ENCODE measurements around the gene PHLPP1.

The PHLPP1 gene

DNA sequence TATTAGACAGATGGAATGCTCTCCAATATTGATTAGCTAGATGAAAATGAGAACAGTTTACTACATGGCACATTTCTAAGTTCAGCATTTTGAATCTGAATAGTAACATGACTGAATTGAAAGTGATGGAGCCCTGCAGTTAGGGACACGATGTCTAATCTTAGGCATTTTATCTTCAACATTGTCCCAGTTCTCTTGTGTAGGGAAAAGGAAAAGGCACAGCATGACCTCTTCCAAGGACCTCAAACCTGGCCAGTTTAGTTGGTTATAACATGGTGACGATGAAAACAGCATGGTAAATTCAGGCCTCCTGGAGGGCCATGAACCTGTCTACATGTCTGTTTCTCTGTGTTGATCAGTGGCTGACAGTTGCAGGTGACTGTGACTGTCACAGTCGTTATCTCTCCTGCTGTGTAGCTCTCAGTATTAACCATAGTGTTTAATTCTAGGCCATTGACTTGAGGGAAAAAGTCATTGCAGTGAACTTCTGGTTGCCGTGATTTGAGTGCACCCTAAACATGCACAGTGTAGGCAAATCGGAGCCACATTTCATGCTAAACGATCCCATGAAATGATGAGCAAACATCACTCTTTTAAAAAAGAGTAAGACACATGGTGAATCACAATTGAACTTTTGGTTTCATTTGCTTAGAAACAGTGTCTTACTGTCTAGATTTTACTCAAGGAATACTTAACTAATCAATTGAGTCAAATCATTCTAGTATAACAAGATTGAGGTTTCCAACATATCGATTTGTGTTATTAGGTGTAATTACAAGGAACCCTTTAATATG, 129.7 kb downstream of the PHLPP1 start:
- DNase-seq (ENCODE audit: low read depth in 1 of 2, low spot score in 1 of 2), result no peak

DNA sequence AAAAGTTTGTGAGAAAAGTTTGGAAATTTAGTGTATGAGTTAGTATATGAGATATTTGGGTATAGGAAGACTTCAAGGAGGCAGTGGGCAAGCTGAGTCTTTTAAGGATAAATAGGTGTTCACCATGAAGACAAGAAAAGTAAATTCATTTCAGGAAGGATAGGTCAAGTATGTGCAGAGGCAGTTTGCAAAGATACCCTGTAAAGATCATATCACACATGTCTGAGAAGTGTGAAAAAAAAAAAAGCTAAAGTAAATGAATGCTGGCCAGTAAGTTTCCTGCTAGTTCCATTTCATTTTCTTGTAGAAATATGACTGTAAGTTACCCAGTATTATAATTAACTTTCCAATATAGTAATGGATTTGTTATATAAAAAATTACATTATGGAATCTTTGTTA, 131.0 kb downstream of the PHLPP1 start:
- no peak for DNase-seq (ENCODE audit: low read depth in 1 of 2, low spot score in 1 of 2)

DNA sequence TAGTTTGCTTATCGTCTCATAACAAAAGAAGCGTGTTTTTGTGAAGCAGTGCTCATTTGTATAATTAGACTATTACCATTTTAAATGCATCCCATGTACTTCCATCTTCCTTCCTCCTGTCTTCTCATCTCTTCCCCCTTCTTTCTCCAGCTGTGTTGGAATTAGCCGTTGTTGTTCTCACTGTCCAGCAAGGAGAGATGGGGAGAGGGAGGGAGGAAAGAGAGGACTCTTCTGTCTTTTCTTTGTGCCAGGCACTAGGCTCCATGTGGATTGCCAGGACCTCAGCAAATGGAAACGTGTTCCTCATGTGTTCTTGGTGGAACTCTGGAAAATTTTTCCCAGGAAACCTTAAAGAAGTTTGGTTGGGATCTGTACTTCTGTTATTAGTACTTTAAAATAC, 131.7 kb downstream of the PHLPP1 start:
- DNase-seq (ENCODE audit: low read depth in 1 of 2, low spot score in 1 of 2), result no peak

- no peak for DNase-seq (ENCODE audit: low read depth in 1 of 2, low spot score in 1 of 2)
Observed at GRCh38 chr18:62848946-62849345, 133.6 kb downstream of the PHLPP1 start.

DNA sequence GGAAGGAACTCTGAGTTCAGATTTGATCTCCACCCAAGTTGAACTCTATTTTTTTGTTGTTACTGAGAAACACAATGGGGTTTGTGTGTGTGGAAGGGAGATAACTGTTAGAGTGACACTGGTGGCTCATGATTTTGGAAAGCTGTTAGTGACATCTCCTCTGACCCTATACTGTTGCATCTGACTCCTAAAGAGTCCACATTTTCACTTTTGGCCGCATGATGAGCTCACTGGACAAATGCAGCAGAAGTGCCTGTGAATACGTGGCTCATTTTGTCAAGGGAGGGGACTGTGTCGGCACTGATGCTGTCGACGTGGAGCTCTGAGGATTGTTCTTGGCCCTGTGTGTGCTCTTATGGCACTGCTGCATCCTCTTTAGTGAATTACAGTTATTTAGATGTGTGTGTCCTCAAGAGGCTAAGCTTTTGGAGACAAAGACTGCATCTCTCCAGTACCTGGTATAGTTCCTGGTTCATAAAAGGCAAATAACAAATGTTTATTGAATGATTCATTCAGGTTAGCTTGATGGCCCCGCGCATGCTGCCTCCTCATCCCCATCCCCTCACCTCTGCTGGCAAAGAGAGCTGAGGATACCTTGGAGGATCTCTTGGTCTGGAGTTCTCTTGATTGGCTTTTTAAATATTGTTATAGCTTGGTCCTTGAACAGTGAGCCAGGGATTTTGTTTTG, 135.4 kb downstream of the PHLPP1 start:
- DNase-seq (ENCODE audit: low read depth in 1 of 2, low spot score in 1 of 2), result no peak

DNA sequence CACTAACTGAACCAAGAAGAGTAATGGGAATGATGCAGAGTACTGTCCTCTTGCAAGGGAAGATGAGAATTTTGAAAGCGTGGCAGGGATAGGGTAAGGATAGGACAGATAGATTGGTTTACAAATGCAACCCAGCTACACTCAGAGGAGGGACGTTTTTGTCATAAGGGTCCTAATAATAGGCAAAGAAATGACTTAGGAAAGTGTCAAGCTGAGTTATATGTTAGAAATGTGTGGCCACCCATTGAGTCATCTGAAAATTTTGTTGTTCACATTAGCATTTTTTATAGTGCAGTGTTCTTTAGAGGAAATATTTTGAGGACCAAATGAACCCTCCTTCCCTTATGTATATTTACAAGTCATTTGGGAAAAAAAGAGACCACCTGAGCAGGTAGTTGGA, 137.5 kb downstream of the PHLPP1 start:
- DNase-seq (ENCODE audit: low read depth in 1 of 2, low spot score in 1 of 2), result no peak

GRCh38 chr18:62856294-62856693, 141.0 kb downstream of the PHLPP1 start:
- no peak for DNase-seq (ENCODE audit: low read depth in 1 of 2, low spot score in 1 of 2)

DNA sequence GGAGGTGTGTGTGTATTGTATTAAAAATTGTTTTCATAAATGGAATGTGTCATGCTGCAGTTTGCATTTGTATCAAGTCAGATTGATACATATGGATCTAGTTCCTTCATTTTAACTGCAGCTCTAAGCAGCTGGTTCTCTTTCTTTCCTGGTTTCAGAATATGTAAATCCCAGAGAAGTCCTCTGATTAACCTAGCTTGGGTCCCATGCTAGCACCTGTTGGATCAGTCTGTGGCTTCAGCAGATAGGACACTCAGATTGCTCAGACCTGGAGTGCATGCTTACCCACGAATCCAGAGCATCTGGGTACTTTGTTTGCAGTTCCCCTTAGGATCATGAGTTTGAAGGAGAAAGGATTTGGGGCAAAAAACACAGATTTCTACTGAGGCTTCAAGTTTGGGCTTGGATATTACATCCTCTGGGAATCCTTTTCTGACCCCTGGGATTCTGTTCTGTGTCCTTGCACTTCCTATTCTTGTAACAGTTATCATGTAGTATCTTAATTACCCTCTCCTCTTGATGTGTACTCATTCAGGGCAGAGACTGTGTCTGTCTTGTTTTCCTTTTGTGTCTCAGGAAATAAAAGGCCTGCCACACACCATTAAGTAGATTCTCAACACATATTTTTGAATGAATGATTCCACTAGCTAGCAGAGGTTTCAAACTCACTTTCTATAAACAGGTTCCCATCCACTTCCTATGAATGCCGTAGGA, 142.1 kb downstream of the PHLPP1 start:
- DNase-seq (ENCODE audit: low read depth in 1 of 2, low spot score in 1 of 2), result no peak

DNA sequence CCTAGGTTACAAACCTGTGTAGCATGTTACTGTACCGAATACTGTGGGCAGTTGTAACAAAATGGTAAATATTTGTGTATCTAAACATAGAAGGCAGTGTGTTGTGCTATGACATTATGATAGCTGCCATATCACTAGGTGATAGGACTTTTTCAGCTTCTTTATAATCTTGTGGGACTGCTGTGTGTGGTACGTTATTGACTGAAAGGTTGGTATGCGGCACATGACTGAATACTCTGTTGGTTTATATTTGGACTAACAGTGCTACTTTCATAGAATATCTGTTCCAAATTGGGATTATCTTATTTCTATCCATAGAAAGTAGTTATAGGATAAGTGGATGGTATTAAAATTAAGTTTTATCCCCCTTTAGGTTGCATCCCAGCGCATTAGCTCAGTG, 144.7 kb downstream of the PHLPP1 start:
- no peak for DNase-seq (ENCODE audit: low read depth in 1 of 2, low spot score in 1 of 2)

- DNase-seq (ENCODE audit: low read depth in 1 of 2, low spot score in 1 of 2), result no peak
Observed at GRCh38 chr18:62862466-62862865, 147.1 kb downstream of the PHLPP1 start.

- DNase-seq (ENCODE audit: low read depth in 1 of 2, low spot score in 1 of 2), result no peak
Observed at GRCh38 chr18:62863579-62864001, 148.2 kb downstream of the PHLPP1 start.

GRCh38 chr18:62865498-62865897, 150.2 kb downstream of the PHLPP1 start:
- no peak for DNase-seq (ENCODE audit: low read depth in 1 of 2, low spot score in 1 of 2)

DNA sequence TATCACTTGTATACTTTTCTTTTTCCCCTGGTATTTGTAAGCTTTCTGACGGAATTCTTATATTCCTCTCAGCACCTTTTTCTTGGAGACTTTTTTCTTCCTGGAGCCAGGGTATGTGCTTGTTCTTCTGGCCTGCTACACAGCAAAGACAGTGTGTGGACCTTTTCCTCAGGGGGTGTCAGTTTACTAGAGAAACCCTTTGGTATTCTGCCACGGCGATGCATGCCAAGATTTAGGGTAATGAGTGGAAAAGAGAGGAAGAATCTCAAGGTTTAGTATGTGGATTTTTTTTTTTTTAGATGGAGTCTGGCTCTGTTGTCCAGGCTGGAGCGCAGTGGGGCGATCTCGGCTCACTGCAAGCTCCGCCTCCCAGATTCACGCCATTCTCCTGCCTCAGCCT, 152.2 kb downstream of the PHLPP1 start:
- DNase-seq (ENCODE audit: low read depth in 1 of 2, low spot score in 1 of 2), result no peak

DNA sequence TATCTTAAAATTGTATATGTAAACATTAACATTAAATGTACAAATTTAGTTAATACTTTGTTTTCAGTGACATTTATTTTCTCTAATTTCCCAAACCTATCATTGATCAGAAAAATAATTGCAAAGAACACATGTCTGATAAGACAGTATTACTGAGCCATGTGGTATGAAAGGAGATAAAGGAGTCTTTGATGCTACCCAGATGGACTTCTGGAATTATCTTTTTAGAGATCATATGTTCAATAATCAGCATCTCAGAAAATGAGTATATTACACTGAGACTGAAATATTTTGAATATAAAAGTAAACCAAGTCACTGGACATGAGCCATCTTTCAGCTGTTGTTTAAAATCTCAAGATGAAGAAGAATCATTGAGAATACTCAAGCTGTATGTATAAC, 153.3 kb downstream of the PHLPP1 start:
- DNase-seq (ENCODE audit: low read depth in 1 of 2, low spot score in 1 of 2), result no peak

DNA sequence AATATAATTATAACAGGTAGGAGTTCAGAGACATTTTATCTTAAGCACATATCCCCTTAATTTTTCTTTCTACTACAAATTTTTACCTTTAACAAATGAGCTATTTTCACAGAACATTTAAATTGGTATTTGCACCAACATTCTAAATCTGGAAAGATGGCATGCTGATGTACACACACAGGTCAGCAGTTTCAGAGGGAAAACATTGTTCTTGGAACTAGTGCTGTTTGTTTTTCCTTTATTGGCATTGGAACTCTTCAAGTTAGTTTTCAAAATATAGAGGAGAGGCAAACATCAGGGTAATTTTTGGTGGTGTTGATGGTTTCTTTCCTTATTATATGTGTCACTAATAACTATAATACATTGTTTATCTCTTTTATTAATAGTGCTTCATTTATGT, 155.3 kb downstream of the PHLPP1 start:
- no peak for DNase-seq (ENCODE audit: low read depth in 1 of 2, low spot score in 1 of 2)

- DNase-seq (ENCODE audit: low read depth in 1 of 2, low spot score in 1 of 2), result no peak
Observed at GRCh38 chr18:62875323-62875722, 160.0 kb downstream of the PHLPP1 start.

DNA sequence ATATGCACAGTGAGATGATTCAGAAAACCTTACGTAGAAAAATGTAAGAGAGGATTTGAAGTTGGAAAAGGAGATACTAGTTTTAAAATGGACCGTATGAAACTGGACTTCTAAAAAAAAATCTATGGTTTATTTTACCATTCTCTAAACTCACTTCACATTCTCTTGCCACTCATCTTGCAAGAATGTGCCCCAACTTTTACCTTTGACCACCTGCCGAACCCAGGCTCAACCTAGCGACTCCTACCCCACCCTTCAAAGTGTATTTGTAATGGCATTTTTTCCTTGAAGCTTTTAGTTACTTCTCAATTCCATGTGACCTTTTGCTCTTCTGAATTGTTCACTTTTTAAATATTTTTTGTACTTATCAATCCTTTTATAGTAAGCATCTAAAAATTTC, 160.8 kb downstream of the PHLPP1 start:
- DNase-seq (ENCODE audit: low read depth in 1 of 2, low spot score in 1 of 2), result no peak

GRCh38 chr18:62876828-62877227, 161.5 kb downstream of the PHLPP1 start:
- DNase-seq (ENCODE audit: low read depth in 1 of 2, low spot score in 1 of 2), result no peak

GRCh38 chr18:62877411-62878221, 162.3 kb downstream of the PHLPP1 start:
- DNase-seq (ENCODE audit: low read depth in 1 of 2, low spot score in 1 of 2), result no peak

GRCh38 chr18:62878305-62878704, 163.0 kb downstream of the PHLPP1 start:
- DNase-seq (ENCODE audit: low read depth in 1 of 2, low spot score in 1 of 2), result no peak

DNA sequence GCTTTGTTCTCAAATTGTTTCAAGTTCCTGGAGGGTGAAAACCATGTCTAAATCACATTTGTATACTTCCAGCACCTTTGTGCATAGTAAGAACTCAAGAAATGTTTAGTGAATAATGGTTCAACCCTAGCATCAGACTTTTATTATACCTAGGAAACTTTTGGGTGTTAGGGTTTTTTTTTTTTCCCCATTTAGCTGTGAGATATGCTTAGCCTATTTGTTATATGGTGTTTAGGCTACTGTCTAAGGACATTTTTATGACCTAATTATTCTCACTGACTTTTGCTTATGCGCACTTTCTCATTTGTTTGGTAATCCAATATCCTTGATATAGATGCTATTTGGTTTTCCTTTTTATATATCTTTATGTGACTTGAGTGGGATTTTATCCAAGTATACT, 164.7 kb downstream of the PHLPP1 start:
- no peak for DNase-seq (ENCODE audit: low read depth in 1 of 2, low spot score in 1 of 2)

Data from stimulated activated CD4-positive, alpha-beta T cell treated with anti-CD3 and anti-CD28 coated beads, Interleukin-15, amount 100 ng/mL, for 1 hour (primary cell).